Effector memory CD4-positive, alpha-beta T cell (primary cell): ENCODE results near the gene OR51V1.

Experiments
- DNase-seq, 3 donors: peaks; one replicate each; pipeline ENCODE4 v3.0.0-alpha.2; 2020
- H3K27ac ChIP-seq: 2 replicates; pipeline ENCODE4 v1.7.0; 2013; ENCODE audit warnings: mild to moderate bottlenecking, low read length, moderate library complexity; ENCODE audit not compliant: insufficient read depth, poor library complexity, severe bottlenecking
- H3K27me3 ChIP-seq: replicated peaks from 2 replicates; pipeline ENCODE4 v1.7.0; 2013; ENCODE audit warnings: mild to moderate bottlenecking, low read length; ENCODE audit not compliant: insufficient read depth, control insufficient read depth, poor library complexity, severe bottlenecking
- H3K36me3 ChIP-seq: 2 replicates; pipeline ENCODE4 v1.7.0; 2013; ENCODE audit warnings: mild to moderate bottlenecking, low read length, moderate library complexity; ENCODE audit not compliant: control insufficient read depth, insufficient read depth
- H3K4me1 ChIP-seq: 2 replicates; pipeline ENCODE4 v1.7.0; 2013; ENCODE audit warnings: low read length, mild to moderate bottlenecking; ENCODE audit not compliant: control insufficient read depth, insufficient read depth, poor library complexity, severe bottlenecking
- H3K4me3 ChIP-seq: 2 replicates; pipeline ENCODE4 v1.7.0; 2013; ENCODE audit warnings: low read length, low read depth, mild to moderate bottlenecking; ENCODE audit not compliant: insufficient read depth, poor library complexity, severe bottlenecking
- H3K9me3 ChIP-seq: 2 replicates; pipeline ENCODE4 v1.7.0; 2013; ENCODE audit warnings: mild to moderate bottlenecking, low read length, moderate library complexity; ENCODE audit not compliant: control insufficient read depth

The OR51V1 gene

DNA sequence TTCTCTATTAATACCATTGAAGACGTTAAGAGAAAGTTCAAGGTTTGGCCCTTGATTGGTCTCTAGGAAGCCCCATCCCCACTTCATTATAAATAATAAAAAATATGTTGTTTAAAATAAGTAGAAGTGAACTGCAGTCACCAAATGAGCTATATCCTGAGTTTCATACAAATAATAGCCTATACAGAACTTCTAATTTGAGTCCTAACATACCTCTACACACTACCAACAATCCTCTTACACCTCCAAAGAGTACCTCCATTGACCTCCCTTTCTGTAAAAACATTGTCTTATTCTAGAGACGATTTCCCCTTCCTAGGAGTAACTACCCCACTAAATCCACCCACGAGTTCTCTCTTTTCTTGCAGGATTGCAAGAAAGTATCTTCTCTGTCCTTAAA, 41.0 kb upstream of the OR51V1 start:
- Histone ChIP-seq H3K4me1 (no peaks in the 10 kb centered on the region), H3K36me3 (no peaks in the 10 kb centered on the region), H3K4me3 (no peak overlapping the region), H3K27me3 (no peaks in the 10 kb centered on the region), H3K9me3 (no peaks in the 10 kb centered on the region), H3K27ac (no peak overlapping the region)
- DNase-seq, result no peak

- H3K4me3 ChIP-seq, result no peak overlapping the region
- H3K9me3 ChIP-seq, result no peaks in the 10 kb centered on the region
- H3K4me1 ChIP-seq, result no peaks in the 10 kb centered on the region
Observed at GRCh38 chr11:5240458-5240857, 40.0 kb upstream of the OR51V1 start.

DNA sequence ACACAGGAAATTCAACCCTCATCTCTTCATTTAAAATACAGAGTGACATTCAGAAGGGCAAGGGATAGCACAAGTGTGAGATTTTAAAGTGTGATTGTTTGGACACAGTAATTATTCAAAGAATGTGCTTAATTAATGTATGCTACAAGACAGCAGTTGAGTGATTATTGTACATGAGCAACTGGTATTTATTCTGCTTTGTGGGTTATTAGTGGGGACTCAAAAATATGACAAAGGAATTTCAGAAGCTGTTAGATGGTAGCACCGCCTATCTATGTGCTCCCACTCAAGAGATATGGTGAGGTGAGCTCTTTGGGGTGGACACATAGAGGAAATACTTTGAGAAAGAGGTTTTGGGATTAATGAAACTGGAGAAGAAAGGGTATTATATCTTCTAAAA, 39.6 kb upstream of the OR51V1 start:
- Histone ChIP-seq H3K4me3 (no peak overlapping the region), H3K36me3 (no peaks in the 10 kb centered on the region), H3K9me3 (no peaks in the 10 kb centered on the region), H3K27me3 (no peaks in the 10 kb centered on the region), H3K27ac (no peak overlapping the region), H3K4me1 (no peaks in the 10 kb centered on the region)
- no peak for DNase-seq

More at GRCh38 chr11:5240458-5240857, 40.0 kb upstream of the OR51V1 start:
- Histone ChIP-seq H3K27ac (no peak overlapping the region), H3K27me3 (no peaks in the 10 kb centered on the region), H3K36me3 (no peaks in the 10 kb centered on the region)
- no peak for DNase-seq

DNA sequence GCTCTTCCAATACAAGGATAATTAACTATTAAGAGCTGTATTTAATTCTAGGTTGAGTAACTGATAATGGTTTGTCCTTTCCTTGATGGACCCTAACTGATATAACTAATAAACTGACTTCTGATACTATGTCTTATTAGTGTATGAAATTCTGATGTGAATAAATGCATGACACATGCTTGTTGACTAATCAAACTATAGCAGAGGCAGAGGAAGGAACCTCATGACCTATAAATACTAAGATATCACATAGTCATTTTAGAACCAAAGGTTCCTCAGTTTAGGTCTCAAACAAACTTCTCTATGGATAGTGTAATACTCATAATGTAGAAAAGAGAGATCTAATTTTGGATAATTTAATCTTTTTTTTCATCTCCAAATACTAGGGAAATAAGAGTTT, 38.6 kb upstream of the OR51V1 start:
- Histone ChIP-seq H3K36me3 (no peaks in the 10 kb centered on the region), H3K27ac (no peak overlapping the region), H3K27me3 (no peaks in the 10 kb centered on the region), H3K4me1 (no peaks in the 10 kb centered on the region), H3K4me3 (no peak overlapping the region), H3K9me3 (no peaks in the 10 kb centered on the region)
- no peak for DNase-seq

DNA sequence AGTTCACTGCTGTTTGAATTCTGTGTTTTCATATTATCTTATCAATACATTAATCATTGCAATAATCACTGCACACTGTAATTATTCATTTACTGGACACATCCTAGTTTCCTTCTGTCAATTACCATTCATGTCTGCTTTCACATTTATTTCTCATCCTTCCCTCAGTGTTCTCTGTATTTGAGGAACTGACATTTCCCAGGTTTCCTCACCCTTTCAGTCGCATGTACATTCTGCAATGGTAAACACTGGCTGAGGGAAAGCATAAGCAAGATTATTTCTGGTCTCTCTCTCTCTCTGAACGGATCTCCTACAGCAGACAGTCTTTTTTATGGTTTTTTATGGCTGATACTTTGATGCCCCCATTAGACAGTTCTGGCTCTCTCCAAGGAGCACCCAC, 38.0 kb upstream of the OR51V1 start:
- no peak for DNase-seq
- Histone ChIP-seq H3K27ac (no peak overlapping the region), H3K9me3 (no peaks in the 10 kb centered on the region), H3K27me3 (no peaks in the 10 kb centered on the region), H3K4me1 (no peaks in the 10 kb centered on the region), H3K36me3 (no peaks in the 10 kb centered on the region), H3K4me3 (no peak overlapping the region)

- DNase-seq, result no peak
Observed at GRCh38 chr11:5237420-5237819, 36.9 kb upstream of the OR51V1 start.

GRCh38 chr11:5235364-5236095, 35.0 kb upstream of the OR51V1 start:
- Histone ChIP-seq H3K27ac (no peak overlapping the region), H3K4me3 (no peak overlapping the region), H3K9me3 (no peaks in the 10 kb centered on the region), H3K27me3 (no peaks in the 10 kb centered on the region), H3K36me3 (no peaks in the 10 kb centered on the region), H3K4me1 (no peaks in the 10 kb centered on the region)
- DNase-seq, result no peak

More at GRCh38 chr11:5237420-5237819, 36.9 kb upstream of the OR51V1 start:
- Histone ChIP-seq H3K27ac (no peak overlapping the region), H3K4me3 (no peak overlapping the region), H3K9me3 (no peaks in the 10 kb centered on the region), H3K36me3 (no peaks in the 10 kb centered on the region), H3K27me3 (no peaks in the 10 kb centered on the region), H3K4me1 (no peaks in the 10 kb centered on the region)

DNA sequence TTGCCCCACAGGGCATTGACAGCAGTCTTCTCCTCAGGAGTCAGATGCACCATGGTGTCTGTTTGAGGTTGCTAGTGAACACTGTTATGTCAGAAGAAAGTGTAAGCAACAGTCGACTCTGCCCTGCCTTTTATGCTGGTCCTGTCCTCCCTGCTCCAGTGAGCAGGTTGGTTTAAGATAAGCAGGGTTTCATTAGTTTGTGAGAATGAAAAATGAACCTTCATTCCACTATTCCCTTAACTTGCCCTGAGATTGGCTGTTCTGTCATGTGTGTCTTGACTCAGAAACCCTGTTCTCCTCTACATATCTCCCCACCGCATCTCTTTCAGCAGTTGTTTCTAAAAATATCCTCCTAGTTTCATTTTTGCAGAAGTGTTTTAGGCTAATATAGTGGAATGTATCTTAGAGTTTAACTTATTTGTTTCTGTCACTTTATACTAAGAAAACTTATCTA, 33.9 kb upstream of the OR51V1 start, which contains the start of gene HBD:
TSS of gene HBD (minus strand) at position 103 of the 454 bp plus-strand sequence. CDS start at position 53, 50 bp downstream.
- DNase-seq, result no peak
- Histone ChIP-seq H3K27me3 (no peaks in the 10 kb centered on the region), H3K9me3 (no peaks in the 10 kb centered on the region), H3K4me3 (no peak within 1 kb of the TSS), H3K27ac (no peak within 1 kb of the TSS), H3K36me3 (no peaks in the 10 kb centered on the region), H3K4me1 (no peaks in the 10 kb centered on the region)

DNA sequence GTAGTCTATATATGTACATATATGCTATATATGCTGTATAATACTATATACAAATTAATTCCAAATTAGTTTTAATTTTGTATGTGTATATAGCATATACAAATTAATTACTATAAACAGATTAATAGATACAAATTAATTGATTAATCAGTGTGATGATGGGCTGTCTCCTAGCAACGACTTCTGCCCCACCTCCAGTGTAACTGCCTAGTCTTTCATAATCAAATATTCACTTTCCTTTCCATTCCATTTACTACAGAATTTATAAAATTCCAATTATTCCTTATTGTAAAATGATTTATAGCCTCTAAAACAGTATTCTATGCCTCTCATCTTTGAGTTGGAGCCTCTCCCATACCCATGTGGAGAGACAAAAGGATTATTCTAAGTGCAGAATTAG, 32.8 kb upstream of the OR51V1 start:
- DNase-seq, result no peak
- Histone ChIP-seq H3K9me3 (no peaks in the 10 kb centered on the region), H3K27ac (no peak overlapping the region), H3K4me1 (no peaks in the 10 kb centered on the region), H3K4me3 (no peak overlapping the region), H3K36me3 (no peaks in the 10 kb centered on the region), H3K27me3 (no peaks in the 10 kb centered on the region)

- Histone ChIP-seq H3K9me3 (no peaks in the 10 kb centered on the region), H3K27ac (no peak overlapping the region), H3K4me3 (no peak overlapping the region), H3K36me3 (no peaks in the 10 kb centered on the region), H3K4me1 (no peaks in the 10 kb centered on the region), H3K27me3 (no peaks in the 10 kb centered on the region)
- DNase-seq, result no peak
Observed at GRCh38 chr11:5232821-5233220, 32.3 kb upstream of the OR51V1 start.
